Cardiac muscle cell (in vitro differentiated cells and primary cell): ENCODE data around the gene GRM3. TPM values are rescaled to one million over a fixed set of nuclear protein-coding genes. Genes with fewer than 3 reads are reported as not detected.
A peak's percentile ranks its signal among the peaks of the same experiment; 100 is the strongest.

Experiments
- DNase-seq, 2 donors: peaks; one replicate each; pipeline versions ENCODE4 v3.0.0 to v3.0.0-alpha.2; 2010 to 2017; ENCODE audit warnings: low read depth in 1 of 2, low spot score in 1 of 2
- H3K27ac ChIP-seq: fragments of 200-600 bp; sonication (generic); 2 replicates; pipeline ENCODE4 v1.5.1; 2016
- H3K27me3 ChIP-seq: fragments of 200-600 bp; sonication (generic); 2 replicates; pipeline ENCODE4 v1.6.0; 2016; ENCODE audit warnings: control low read depth
- H3K36me3 ChIP-seq: fragments of 200-600 bp; sonication (generic); 2 replicates; pipeline ENCODE4 v1.5.1; 2016; ENCODE audit warnings: control low read depth
- H3K4me1 ChIP-seq: fragments of 200-600 bp; sonication (generic); 2 replicates; pipeline ENCODE4 v1.8.1; 2017; ENCODE audit warnings: low read depth, mild to moderate bottlenecking, mixed run types
- H3K4me3 ChIP-seq: fragments of 200-600 bp; sonication (generic); 2 replicates; pipeline ENCODE4 v1.5.1; 2016; ENCODE audit warnings: mild to moderate bottlenecking
- H3K9me3 ChIP-seq: fragments of 200-600 bp; sonication (generic); 2 replicates; pipeline ENCODE4 v1.5.1; 2017; ENCODE audit warnings: low read depth, mild to moderate bottlenecking, control low read depth
- CTCF ChIP-seq: IDR thresholded peaks from 2 replicates; pipeline ENCODE4 v1.5.1; 2012; ENCODE audit warnings: low read depth, mild to moderate bottlenecking, low read length
- polyA plus RNA-seq: library from polyadenylated mRNA; unstranded; fragments of >200 nt; fragmentation: Nextera tagmentation; extraction: Ambion mirVana; gene quantifications from 2 replicates; pipeline ENCODE4 v1.2.1, GENCODE V29; 2016
- total RNA-seq: library from RNA; depleted of rRNA; stranded (reverse); fragments of >200 nt; gene quantifications from 2 replicates; pipeline ENCODE4 v1.2.3, GENCODE V29; 2016

GRM3 gene
- total and polyA plus RNA-seq, 2 experiments from 2014 or later: 0.78 TPM; not detected in 1

- peaks cover 51% of the 10 kb centered on the region for H3K36me3 ChIP-seq
- no peak overlapping the region for H3K27ac ChIP-seq
Measured at GRCh38 chr7:86913709-86914108, 270.0 kb downstream of the GRM3 start.

More at GRCh38 chr7:86913709-86914108, 270.0 kb downstream of the GRM3 start:
- H3K9me3 ChIP-seq: no peaks in the 10 kb centered on the region
- no peak overlapping the region for H3K4me3 ChIP-seq
- no peaks in the 10 kb centered on the region for H3K27me3 ChIP-seq
- peak in 1 of 2 donors; percentile 60 for DNase-seq
- no peaks in the 10 kb centered on the region for H3K4me1 ChIP-seq
- no peak for TF ChIP-seq CTCF
